Measurements from ENCODE around the gene DCHS2. TPM values are rescaled to one million over a fixed set of nuclear protein-coding genes. Genes with fewer than 3 reads are reported as not detected.

The DCHS2 gene
- total RNA-seq, 2 experiments from 2014 or later = not detected

DNA sequence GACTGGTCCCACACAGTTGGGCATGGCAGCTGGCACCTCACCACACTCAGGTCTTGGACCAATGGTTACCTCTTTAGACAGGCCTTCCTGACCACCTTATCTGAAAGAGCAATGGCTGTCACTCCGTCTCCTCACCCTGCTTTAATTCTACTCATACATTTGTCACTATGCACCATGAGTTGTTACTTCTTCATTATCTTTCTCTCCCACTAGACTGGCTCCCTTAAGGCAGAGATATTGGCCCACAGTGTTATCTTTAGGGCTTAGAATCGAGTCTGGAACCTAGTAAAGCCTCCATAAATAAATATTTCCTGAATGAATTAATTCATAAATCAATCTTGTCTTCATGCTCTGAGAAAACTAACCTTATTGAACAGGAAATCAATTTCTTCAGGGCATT, 46.6 kb downstream of the DCHS2 start:
- no peak for TF ChIP-seq EZH2phosphoT487 (IDR thresholded peaks at IDR 0.05; ENCODE audit: borderline replicate concordance, low read depth, low read length)
- TF ChIP-seq, protein P1, sequence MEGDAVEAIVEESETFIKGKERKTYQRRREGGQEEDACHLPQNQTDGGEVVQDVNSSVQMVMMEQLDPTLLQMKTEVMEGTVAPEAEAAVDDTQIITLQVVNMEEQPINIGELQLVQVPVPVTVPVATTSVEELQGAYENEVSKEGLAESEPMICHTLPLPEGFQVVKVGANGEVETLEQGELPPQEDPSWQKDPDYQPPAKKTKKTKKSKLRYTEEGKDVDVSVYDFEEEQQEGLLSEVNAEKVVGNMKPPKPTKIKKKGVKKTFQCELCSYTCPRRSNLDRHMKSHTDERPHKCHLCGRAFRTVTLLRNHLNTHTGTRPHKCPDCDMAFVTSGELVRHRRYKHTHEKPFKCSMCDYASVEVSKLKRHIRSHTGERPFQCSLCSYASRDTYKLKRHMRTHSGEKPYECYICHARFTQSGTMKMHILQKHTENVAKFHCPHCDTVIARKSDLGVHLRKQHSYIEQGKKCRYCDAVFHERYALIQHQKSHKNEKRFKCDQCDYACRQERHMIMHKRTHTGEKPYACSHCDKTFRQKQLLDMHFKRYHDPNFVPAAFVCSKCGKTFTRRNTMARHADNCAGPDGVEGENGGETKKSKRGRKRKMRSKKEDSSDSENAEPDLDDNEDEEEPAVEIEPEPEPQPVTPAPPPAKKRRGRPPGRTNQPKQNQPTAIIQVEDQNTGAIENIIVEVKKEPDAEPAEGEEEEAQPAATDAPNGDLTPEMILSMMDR (conservative IDR thresholded peaks at IDR 0.05; ENCODE audit: low read length) = no peak
- ChIA-PET CTCF (ENCODE audit: unreplicated experiment) (no interaction called here), POLR2A (interaction anchor here (0.7 kb wide), 1 partner anchor 20 kb away, joined by 3 read pairs; no protein-coding TSS in a partner anchor)
- no peaks in the 10 kb centered on the region for H3K36me3 ChIP-seq (ENCODE audit: insufficient read depth, low read length)
- no peak for DNase-seq (ENCODE audit: low spot score)
- H3K4me2 ChIP-seq (ENCODE audit: low read length) = no peak overlapping the region
- H3K27ac ChIP-seq (ENCODE audit: low read depth, low read length, poor library complexity, severe bottlenecking) = no peak overlapping the region
- H3K79me2 ChIP-seq (ENCODE audit: insufficient read depth, low read depth, low read length) = no peaks in the 10 kb centered on the region
- BruUV-seq (replicated peaks) = no TSS peak
- H3K9me2 ChIP-seq (ENCODE audit: insufficient read depth, low read length) = no peaks in the 10 kb centered on the region
- no peaks in the 10 kb centered on the region for H3K4me1 ChIP-seq (ENCODE audit: insufficient read depth, low read length, poor library complexity, severe bottlenecking)
- H3K4me3 ChIP-seq (ENCODE audit: low read depth, low read length, poor library complexity, severe bottlenecking) = no peak overlapping the region
- intact Hi-C loops (cut with micrococcal nuclease; ENCODE audit: unreplicated experiment) = no loop called here
- H3K9me3 ChIP-seq (ENCODE audit: low read length) = no peaks in the 10 kb centered on the region
- H4K20me1 ChIP-seq (ENCODE audit: insufficient read depth, low read length) = no peaks in the 10 kb centered on the region
- no peak overlapping the region for H2AFZ ChIP-seq (ENCODE audit: low read length)

DNA sequence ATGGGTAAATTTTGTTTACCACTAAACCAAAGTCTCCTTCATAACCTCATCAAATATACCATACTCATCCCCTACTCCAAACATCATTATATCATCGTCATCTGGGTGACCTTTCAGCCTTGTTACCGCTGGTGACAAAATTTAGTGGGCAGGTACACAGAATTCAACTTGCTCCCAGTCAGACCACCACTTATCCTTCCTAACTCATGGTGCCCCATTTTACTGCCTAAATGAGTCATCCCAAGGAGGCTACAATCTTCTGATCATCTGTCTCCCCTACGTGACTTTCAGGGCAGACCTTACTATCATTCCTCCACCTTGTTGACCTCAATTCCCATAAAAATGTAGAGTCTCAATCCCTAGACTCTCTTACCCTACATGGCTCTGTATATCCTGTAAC, 49.6 kb downstream of the DCHS2 start:
- Histone ChIP-seq H3K9me2 (ENCODE audit: insufficient read depth, low read length) (no peaks in the 10 kb centered on the region), H3K79me2 (ENCODE audit: insufficient read depth, low read depth, low read length) (no peaks in the 10 kb centered on the region), H3K4me2 (ENCODE audit: low read length) (no peak overlapping the region), H2AFZ (ENCODE audit: low read length) (no peak overlapping the region), H3K4me3 (ENCODE audit: low read depth, low read length, poor library complexity, severe bottlenecking) (no peak overlapping the region), H3K9me3 (ENCODE audit: low read length) (no peaks in the 10 kb centered on the region), H3K4me1 (ENCODE audit: insufficient read depth, low read length, poor library complexity, severe bottlenecking) (no peaks in the 10 kb centered on the region), H4K20me1 (ENCODE audit: insufficient read depth, low read length) (no peaks in the 10 kb centered on the region), H3K36me3 (ENCODE audit: insufficient read depth, low read length) (no peaks in the 10 kb centered on the region), H3K27ac (ENCODE audit: low read depth, low read length, poor library complexity, severe bottlenecking) (no peak overlapping the region)
- intact Hi-C loops (cut with micrococcal nuclease; ENCODE audit: unreplicated experiment) = no loop called here
- ChIA-PET POLR2A (interaction anchor here (0.7 to 1.4 kb wide), 3 partner anchors 15 to 94 kb away, joined by 3 to 5 read pairs (median 4); no protein-coding TSS in a partner anchor), CTCF (ENCODE audit: unreplicated experiment) (interaction anchor here (0.6 kb wide), 1 partner anchor 26 kb away, joined by 6 read pairs; no protein-coding TSS in a partner anchor)
- no peak for TF ChIP-seq EZH2phosphoT487 (IDR thresholded peaks at IDR 0.05; ENCODE audit: borderline replicate concordance, low read depth, low read length)
- TF ChIP-seq, protein P1 (conservative IDR thresholded peaks at IDR 0.05; ENCODE audit: low read length) = no peak
- no peak for DNase-seq (ENCODE audit: low spot score)
- no TSS peak for BruUV-seq (replicated peaks)

DNA sequence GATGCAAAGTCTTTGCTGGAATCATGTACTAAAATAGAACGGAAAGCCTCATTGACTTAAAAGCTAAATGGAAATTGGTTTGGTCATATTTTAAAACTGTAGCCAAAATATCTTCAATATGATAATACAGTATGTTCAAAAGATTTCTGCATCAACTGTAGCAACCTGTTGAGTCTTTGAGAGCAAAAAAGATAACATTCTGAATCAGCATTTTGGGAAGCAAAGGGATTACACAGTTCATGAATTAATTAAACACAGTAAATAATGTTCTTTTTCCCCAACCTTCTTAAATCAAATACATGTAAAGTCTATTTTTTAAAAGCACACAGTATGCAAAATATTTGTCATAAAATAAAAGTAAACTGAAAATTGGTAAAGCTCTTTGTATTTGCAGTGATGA, 50.5 kb downstream of the DCHS2 start:
- no peak for DNase-seq (ENCODE audit: low spot score)
- ChIA-PET CTCF (ENCODE audit: unreplicated experiment) (no interaction called here), POLR2A (interaction anchor here (0.7 to 1.4 kb wide), 4 partner anchors 14 to 95 kb away, joined by 3 to 5 read pairs (median 4); no protein-coding TSS in a partner anchor)
- no peak overlapping the region for H3K4me2 ChIP-seq (ENCODE audit: low read length)
- no peaks in the 10 kb centered on the region for H3K9me3 ChIP-seq (ENCODE audit: low read length)
- no peaks in the 10 kb centered on the region for H3K36me3 ChIP-seq (ENCODE audit: insufficient read depth, low read length)
- no peak overlapping the region for H3K4me3 ChIP-seq (ENCODE audit: low read depth, low read length, poor library complexity, severe bottlenecking)
- no TSS peak for BruUV-seq (replicated peaks)
- no peaks in the 10 kb centered on the region for H3K79me2 ChIP-seq (ENCODE audit: insufficient read depth, low read depth, low read length)
- intact Hi-C loops (cut with micrococcal nuclease; ENCODE audit: unreplicated experiment) = no loop called here
- no peak for TF ChIP-seq EZH2phosphoT487 (IDR thresholded peaks at IDR 0.05; ENCODE audit: borderline replicate concordance, low read depth, low read length)
- TF ChIP-seq, protein P1 (conservative IDR thresholded peaks at IDR 0.05; ENCODE audit: low read length) = no peak
- no peaks in the 10 kb centered on the region for H4K20me1 ChIP-seq (ENCODE audit: insufficient read depth, low read length)
- H3K9me2 ChIP-seq (ENCODE audit: insufficient read depth, low read length) = no peaks in the 10 kb centered on the region
- no peaks in the 10 kb centered on the region for H3K4me1 ChIP-seq (ENCODE audit: insufficient read depth, low read length, poor library complexity, severe bottlenecking)
- no peak overlapping the region for H2AFZ ChIP-seq (ENCODE audit: low read length)
- no peak overlapping the region for H3K27ac ChIP-seq (ENCODE audit: low read depth, low read length, poor library complexity, severe bottlenecking)

All from OCI-LY7 (cell line).